ENCODE data around the gene EPN3. TPM values are rescaled to one million over a fixed set of nuclear protein-coding genes. Genes with fewer than 3 reads are reported as not detected.
A peak's percentile ranks its signal among the peaks of the same experiment; 100 is the strongest.

The EPN3 gene
- total RNA-seq, 4 donors from 2014 or later: not detected

DNA sequence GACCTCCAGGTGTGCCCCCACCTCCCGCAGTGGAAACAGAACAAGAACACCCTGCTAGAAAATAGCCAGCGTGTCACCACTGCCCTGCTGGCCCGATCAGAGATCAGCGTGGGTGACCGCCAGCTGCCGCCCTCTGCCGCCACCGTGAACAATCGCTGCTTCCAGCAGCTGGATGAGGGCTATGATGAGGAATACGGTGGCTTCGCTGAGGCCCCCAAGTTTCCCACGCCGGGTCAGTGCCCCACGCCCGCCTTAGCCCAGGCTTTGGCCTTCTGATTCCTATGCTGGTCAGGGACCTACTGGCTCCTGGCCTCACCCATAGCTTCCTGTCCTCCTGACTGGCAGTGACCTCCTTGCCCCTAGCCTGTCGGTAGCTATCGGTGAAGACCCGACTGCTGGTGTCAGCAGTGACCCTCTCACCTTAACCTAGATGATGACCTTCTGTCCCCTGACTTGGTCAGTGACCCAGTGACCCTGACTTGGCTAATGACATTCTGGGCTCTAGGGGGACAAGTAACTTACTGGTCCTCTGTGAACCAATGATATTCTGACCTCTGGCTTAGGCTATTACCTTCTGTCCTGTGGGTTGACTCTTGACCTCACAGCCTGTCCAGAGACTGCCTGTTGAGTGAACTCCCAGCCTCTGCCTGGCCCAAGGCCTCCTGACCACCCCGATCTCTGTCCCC is 16.9 kb downstream of the EPN3 start:
- peaks cover 0 to 4% (median 0%) of the 10 kb centered on the region in 4 donors for H3K27me3 ChIP-seq
- DNase-seq (ENCODE audit: extremely low spot score): no peak
- no peak overlapping the region for H3K4me3 ChIP-seq
- peaks cover 17 to 36% (median 28%) of the 10 kb centered on the region in 4 donors for H3K4me1 ChIP-seq
- no peak for TF ChIP-seq POLR2A (IDR thresholded peaks at IDR 0.05; ENCODE audit: low read depth)
- TF ChIP-seq, protein P1, sequence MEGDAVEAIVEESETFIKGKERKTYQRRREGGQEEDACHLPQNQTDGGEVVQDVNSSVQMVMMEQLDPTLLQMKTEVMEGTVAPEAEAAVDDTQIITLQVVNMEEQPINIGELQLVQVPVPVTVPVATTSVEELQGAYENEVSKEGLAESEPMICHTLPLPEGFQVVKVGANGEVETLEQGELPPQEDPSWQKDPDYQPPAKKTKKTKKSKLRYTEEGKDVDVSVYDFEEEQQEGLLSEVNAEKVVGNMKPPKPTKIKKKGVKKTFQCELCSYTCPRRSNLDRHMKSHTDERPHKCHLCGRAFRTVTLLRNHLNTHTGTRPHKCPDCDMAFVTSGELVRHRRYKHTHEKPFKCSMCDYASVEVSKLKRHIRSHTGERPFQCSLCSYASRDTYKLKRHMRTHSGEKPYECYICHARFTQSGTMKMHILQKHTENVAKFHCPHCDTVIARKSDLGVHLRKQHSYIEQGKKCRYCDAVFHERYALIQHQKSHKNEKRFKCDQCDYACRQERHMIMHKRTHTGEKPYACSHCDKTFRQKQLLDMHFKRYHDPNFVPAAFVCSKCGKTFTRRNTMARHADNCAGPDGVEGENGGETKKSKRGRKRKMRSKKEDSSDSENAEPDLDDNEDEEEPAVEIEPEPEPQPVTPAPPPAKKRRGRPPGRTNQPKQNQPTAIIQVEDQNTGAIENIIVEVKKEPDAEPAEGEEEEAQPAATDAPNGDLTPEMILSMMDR (IDR thresholded peaks at IDR 0.05): no peak
- no peak for TF ChIP-seq EP300 (IDR thresholded peaks at IDR 0.05)
- no peak for TF ChIP-seq POLR2AphosphoS5 (IDR thresholded peaks at IDR 0.05)
- H3K27ac ChIP-seq (replicated peaks in 1 of 4): no peak overlapping the region
- no peaks in the 10 kb centered on the region for H3K9me3 ChIP-seq
- WGBS: 86% methylated on average over 11 of the region's 19 CpGs
- H3K36me3 ChIP-seq: peaks cover 3 to 56% (median 24%) of the 10 kb centered on the region in 4 donors
- intact Hi-C loops (cut with DNase I): loop anchor here (5.0 to 10.0 kb wide), 2 partner anchors 133 to 405 kb away; no protein-coding TSS in a partner anchor

DNA sequence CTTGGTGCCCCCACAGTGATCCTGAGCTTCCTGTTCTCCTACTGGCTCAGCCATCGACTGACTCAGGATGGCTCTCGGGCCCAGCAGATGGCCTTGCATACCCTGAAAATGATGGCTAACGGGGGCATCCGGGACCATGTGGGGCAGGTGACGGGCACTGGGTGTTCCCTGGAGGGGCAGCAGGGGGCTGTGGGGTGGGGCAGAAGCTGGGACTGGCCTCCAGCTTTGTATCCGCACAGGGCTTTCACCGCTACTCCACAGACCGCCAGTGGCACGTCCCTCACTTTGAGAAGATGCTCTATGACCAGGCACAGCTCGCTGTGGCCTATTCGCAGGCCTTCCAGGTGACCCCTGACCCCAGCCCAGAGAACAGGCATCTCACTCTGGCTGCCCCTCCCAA is 17.4 kb downstream of the EPN3 start:
- Histone ChIP-seq H3K4me3 (no peak overlapping the region), H3K27me3 (peaks cover 0 to 5% (median 0%) of the 10 kb centered on the region in 4 donors), H3K36me3 (peaks cover 3 to 62% (median 27%) of the 10 kb centered on the region in 4 donors), H3K27ac (replicated peaks in 1 of 4) (no peak overlapping the region), H3K4me1 (peaks cover 17 to 36% (median 28%) of the 10 kb centered on the region in 4 donors), H3K9me3 (no peaks in the 10 kb centered on the region)
- intact Hi-C loops (cut with DNase I): loop anchor here (2.0 to 10.0 kb wide), 3 partner anchors 77 to 405 kb away; no protein-coding TSS in a partner anchor
- no peak for DNase-seq (ENCODE audit: extremely low spot score)
- WGBS: 86% methylated on average over 7 of the region's 11 CpGs
- TF ChIP-seq POLR2AphosphoS5 (IDR thresholded peaks at IDR 0.05) (no peak), POLR2A (IDR thresholded peaks at IDR 0.05; ENCODE audit: low read depth) (no peak), EP300 (IDR thresholded peaks at IDR 0.05) (no peak)
- TF ChIP-seq, protein P1 (IDR thresholded peaks at IDR 0.05): no peak

DNA sequence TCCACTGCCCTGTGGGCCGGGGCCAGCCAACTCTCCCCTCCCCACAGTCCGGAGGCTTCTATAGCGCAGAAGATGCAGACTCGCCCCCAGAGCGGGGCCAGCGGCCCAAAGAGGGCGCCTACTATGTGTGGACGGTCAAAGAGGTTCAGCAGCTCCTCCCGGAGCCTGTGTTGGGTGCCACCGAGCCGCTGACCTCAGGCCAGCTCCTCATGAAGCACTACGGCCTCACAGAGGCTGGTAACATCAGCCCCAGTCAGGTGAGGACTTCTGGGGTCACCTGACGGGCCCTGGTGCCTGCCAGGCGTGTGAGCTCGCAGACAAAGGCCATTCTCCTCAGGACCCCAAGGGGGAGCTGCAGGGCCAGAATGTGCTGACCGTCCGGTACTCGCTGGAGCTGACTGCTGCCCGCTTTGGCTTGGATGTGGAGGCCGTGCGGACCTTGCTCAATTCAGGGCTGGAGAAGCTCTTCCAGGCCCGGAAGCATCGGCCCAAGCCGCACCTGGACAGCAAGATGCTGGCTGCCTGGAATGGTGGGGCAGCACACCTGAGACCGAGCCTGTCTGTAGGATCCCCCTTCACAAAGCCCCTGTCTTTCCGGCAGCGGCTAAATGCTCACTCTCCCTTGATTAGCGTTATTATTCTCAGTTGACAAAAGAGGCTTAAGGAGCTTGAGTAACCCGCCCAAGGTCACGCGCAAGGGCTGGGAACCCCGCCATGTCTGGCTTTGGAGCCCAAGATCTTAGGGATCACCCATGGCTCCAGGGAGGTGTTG is 18.3 kb downstream of the EPN3 start:
- TF ChIP-seq EP300 (IDR thresholded peaks at IDR 0.05) (no peak), POLR2A (IDR thresholded peaks at IDR 0.05; ENCODE audit: low read depth) (no peak), POLR2AphosphoS5 (IDR thresholded peaks at IDR 0.05) (peak; percentile 8 to 73)
- TF ChIP-seq, protein P1 (IDR thresholded peaks at IDR 0.05): peak; percentile 86 to 91 (median 87)
- no peak for DNase-seq (ENCODE audit: extremely low spot score)
- WGBS: 67% methylated on average over 10 of the region's 32 CpGs
- peaks cover 17 to 36% (median 28%) of the 10 kb centered on the region in 4 donors for H3K4me1 ChIP-seq
- peak overlapping the region in 1 of 4 donors; percentile 40 for H3K27ac ChIP-seq (replicated peaks in 1 of 4)
- intact Hi-C loops (cut with DNase I): loop anchor here (2.0 kb wide), 1 partner anchor 76 kb away; no protein-coding TSS in a partner anchor
- peaks cover 0 to 14% (median 0%) of the 10 kb centered on the region in 4 donors for H3K27me3 ChIP-seq
- no peaks in the 10 kb centered on the region for H3K9me3 ChIP-seq
- H3K36me3 ChIP-seq: peaks cover 8 to 70% (median 35%) of the 10 kb centered on the region in 4 donors
- H3K4me3 ChIP-seq: no peak overlapping the region

DNA sequence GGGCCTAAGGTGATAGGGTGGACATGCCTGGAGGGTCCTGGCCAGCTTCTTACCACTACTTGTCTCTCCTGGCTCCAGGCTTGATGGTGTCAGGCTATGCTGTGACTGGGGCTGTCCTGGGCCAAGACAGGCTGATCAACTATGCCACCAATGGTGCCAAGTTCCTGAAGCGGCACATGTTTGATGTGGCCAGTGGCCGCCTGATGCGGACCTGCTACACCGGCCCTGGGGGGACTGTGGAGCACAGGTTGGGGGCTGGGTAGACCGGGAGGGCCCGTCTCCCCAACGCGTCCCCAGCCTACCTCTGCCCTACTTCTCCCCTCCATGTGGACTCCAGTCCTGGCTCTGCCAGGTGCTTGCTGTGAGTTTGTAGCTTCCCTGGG is 18.9 kb downstream of the EPN3 start:
- no peak overlapping the region for H3K27ac ChIP-seq (replicated peaks in 1 of 4)
- TF ChIP-seq POLR2A (IDR thresholded peaks at IDR 0.05; ENCODE audit: low read depth) (no peak), EP300 (IDR thresholded peaks at IDR 0.05) (no peak), POLR2AphosphoS5 (IDR thresholded peaks at IDR 0.05) (no peak)
- TF ChIP-seq, protein P1 (IDR thresholded peaks at IDR 0.05): no peak

More for the DNA sequence above, 18.9 kb downstream of the EPN3 start:
- no peak overlapping the region for H3K4me3 ChIP-seq
- H3K4me1 ChIP-seq: peaks cover 16 to 32% (median 28%) of the 10 kb centered on the region in 4 donors
- H3K36me3 ChIP-seq: peaks cover 8 to 76% (median 40%) of the 10 kb centered on the region in 4 donors
- WGBS: 100% methylated on average over 4 of the region's 8 CpGs
- intact Hi-C loops (cut with DNase I): loop anchor here (2.0 kb wide), 1 partner anchor 75 kb away; no protein-coding TSS in a partner anchor
- no peaks in the 10 kb centered on the region for H3K9me3 ChIP-seq
- H3K27me3 ChIP-seq: peaks cover 0 to 20% (median 0%) of the 10 kb centered on the region in 4 donors
- DNase-seq (ENCODE audit: extremely low spot score): no peak
